ENCODE measurements around the gene PTPRK. TPM values are rescaled to one million over a fixed set of nuclear protein-coding genes. Genes with fewer than 3 reads are reported as not detected.

PTPRK gene
- total and polyA plus RNA-seq, 2 of the 13 experiments (the other 11 are each of a cell fraction or from before 2014, with no cell fraction given) = 43.6 to 98.3 TPM

DNA sequence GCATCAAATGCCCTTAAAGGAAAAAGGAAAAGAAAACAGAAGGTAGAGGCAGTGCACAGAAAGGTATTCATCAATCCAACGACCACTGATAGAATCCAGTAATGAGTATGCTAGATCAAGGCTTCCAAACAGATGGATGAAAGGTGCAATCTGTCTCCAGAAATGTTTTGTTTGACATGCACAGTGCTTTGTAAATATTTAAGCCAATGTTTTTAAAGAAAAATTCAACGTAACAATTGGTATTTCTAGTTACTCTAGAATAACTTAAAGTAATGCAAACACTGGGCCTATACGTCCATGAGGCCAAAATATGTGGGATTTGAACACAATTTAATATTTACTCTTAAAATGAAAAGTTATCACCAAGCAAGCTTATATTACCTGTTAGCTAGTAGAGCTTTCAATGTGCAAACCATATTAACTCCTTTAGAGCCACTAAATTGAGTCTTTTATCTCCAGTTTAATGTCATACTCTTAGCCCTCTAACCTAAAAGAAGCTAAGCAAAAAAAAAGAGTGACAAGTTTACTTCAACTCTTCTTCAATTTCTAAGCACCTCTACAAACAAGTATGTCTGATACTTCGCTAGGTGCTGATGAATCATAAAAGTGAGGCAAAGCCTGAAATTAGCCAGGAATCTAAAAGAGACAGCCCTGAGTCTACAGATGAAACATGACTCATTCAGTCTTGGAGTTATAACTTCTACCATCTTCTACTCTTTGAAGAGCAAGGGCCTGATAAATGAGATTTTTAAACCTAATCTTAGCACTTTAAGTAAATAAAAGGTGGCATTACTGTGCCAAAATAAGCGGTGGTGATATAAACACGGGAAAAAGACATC is 169.8 kb downstream of the PTPRK start (continued):
- TF ChIP-seq ZBTB3 (CRISPR knock-in tag; IDR thresholded peaks at IDR 0.05; ENCODE audit: borderline replicate concordance, low read depth) (0 out of 2 replicates have a peak, but pooled peaks have one; percentile 44), CREM (IDR thresholded peaks at IDR 0.05) (0 out of 2 replicates have a peak, but pooled peaks have one; percentile 30), CREM (CRISPR knock-in tag; IDR thresholded peaks at IDR 0.05) (no peak), FOXA3 (CRISPR knock-in tag; IDR thresholded peaks at IDR 0.05) (peak; percentile 43; the same call in 1 of the 2 replicates), DPF2 (CRISPR knock-in tag; IDR thresholded peaks at IDR 0.05; ENCODE audit: borderline replicate concordance, low read depth) (peak; percentile 54; the same call in 1 of the 2 replicates), ZSCAN29 (CRISPR knock-in tag; conservative IDR thresholded peaks at IDR 0.05) (0 out of 2 replicates have a peak, but pooled peaks have one; percentile 55), ZNF383 (CRISPR knock-in tag; IDR thresholded peaks at IDR 0.05; ENCODE audit: borderline replicate concordance) (0 out of 2 replicates have a peak, but pooled peaks have one; percentile 50), MIXL1 (CRISPR knock-in tag; IDR thresholded peaks at IDR 0.05) (0 out of 2 replicates have a peak, but pooled peaks have one; percentile 13), SAP130 (CRISPR knock-in tag; IDR thresholded peaks at IDR 0.05; ENCODE audit: low read depth) (0 out of 2 replicates have a peak, but pooled peaks have one; percentile 20), TARDBP (CRISPR knock-in tag; IDR thresholded peaks at IDR 0.05) (0 out of 2 replicates have a peak, but pooled peaks have one; percentile 32), CEBPG (CRISPR knock-in tag; IDR thresholded peaks at IDR 0.05) (peak; percentile 51), ELF4 (CRISPR knock-in tag; IDR thresholded peaks at IDR 0.05; ENCODE audit: borderline replicate concordance) (no peak), RFX1 (IDR thresholded peaks at IDR 0.05) (no peak)
- TF ChIP-seq, protein P1, sequence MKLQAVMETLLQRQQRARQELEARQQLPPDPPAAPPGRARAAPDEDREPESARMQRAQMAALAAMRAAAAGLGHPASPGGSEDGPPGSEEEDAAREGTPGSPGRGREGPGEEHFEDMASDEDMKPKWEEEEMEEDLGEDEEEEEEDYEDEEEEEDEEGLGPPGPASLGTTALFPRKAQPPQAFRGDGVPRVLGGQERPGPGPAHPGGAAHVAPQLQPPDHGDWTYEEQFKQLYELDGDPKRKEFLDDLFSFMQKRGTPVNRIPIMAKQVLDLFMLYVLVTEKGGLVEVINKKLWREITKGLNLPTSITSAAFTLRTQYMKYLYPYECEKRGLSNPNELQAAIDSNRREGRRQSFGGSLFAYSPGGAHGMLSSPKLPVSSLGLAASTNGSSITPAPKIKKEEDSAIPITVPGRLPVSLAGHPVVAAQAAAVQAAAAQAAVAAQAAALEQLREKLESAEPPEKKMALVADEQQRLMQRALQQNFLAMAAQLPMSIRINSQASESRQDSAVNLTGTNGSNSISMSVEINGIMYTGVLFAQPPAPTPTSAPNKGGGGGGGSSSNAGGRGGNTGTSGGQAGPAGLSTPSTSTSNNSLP (IDR thresholded peaks at IDR 0.05; ENCODE audit: low read depth, low read length) = peak; percentile 46; the same call in 1 of the 2 replicates
- TF ChIP-seq, protein P2, sequence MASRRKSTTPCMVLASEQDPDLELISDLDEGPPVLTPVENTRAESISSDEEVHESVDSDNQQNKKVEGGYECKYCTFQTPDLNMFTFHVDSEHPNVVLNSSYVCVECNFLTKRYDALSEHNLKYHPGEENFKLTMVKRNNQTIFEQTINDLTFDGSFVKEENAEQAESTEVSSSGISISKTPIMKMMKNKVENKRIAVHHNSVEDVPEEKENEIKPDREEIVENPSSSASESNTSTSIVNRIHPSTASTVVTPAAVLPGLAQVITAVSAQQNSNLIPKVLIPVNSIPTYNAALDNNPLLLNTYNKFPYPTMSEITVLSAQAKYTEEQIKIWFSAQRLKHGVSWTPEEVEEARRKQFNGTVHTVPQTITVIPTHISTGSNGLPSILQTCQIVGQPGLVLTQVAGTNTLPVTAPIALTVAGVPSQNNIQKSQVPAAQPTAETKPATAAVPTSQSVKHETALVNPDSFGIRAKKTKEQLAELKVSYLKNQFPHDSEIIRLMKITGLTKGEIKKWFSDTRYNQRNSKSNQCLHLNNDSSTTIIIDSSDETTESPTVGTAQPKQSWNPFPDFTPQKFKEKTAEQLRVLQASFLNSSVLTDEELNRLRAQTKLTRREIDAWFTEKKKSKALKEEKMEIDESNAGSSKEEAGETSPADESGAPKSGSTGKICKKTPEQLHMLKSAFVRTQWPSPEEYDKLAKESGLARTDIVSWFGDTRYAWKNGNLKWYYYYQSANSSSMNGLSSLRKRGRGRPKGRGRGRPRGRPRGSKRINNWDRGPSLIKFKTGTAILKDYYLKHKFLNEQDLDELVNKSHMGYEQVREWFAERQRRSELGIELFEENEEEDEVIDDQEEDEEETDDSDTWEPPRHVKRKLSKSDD (CRISPR knock-in tag; IDR thresholded peaks at IDR 0.05; ENCODE audit: low read depth) = no peak
- TF ChIP-seq, protein P3, sequence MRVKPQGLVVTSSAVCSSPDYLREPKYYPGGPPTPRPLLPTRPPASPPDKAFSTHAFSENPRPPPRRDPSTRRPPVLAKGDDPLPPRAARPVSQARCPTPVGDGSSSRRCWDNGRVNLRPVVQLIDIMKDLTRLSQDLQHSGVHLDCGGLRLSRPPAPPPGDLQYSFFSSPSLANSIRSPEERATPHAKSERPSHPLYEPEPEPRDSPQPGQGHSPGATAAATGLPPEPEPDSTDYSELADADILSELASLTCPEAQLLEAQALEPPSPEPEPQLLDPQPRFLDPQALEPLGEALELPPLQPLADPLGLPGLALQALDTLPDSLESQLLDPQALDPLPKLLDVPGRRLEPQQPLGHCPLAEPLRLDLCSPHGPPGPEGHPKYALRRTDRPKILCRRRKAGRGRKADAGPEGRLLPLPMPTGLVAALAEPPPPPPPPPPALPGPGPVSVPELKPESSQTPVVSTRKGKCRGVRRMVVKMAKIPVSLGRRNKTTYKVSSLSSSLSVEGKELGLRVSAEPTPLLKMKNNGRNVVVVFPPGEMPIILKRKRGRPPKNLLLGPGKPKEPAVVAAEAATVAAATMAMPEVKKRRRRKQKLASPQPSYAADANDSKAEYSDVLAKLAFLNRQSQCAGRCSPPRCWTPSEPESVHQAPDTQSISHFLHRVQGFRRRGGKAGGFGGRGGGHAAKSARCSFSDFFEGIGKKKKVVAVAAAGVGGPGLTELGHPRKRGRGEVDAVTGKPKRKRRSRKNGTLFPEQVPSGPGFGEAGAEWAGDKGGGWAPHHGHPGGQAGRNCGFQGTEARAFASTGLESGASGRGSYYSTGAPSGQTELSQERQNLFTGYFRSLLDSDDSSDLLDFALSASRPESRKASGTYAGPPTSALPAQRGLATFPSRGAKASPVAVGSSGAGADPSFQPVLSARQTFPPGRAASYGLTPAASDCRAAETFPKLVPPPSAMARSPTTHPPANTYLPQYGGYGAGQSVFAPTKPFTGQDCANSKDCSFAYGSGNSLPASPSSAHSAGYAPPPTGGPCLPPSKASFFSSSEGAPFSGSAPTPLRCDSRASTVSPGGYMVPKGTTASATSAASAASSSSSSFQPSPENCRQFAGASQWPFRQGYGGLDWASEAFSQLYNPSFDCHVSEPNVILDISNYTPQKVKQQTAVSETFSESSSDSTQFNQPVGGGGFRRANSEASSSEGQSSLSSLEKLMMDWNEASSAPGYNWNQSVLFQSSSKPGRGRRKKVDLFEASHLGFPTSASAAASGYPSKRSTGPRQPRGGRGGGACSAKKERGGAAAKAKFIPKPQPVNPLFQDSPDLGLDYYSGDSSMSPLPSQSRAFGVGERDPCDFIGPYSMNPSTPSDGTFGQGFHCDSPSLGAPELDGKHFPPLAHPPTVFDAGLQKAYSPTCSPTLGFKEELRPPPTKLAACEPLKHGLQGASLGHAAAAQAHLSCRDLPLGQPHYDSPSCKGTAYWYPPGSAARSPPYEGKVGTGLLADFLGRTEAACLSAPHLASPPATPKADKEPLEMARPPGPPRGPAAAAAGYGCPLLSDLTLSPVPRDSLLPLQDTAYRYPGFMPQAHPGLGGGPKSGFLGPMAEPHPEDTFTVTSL (CRISPR knock-in tag; IDR thresholded peaks at IDR 0.05; ENCODE audit: borderline replicate concordance) = peak; percentile 61; the same call in 1 of the 2 replicates
- TF ChIP-seq, protein P4, sequence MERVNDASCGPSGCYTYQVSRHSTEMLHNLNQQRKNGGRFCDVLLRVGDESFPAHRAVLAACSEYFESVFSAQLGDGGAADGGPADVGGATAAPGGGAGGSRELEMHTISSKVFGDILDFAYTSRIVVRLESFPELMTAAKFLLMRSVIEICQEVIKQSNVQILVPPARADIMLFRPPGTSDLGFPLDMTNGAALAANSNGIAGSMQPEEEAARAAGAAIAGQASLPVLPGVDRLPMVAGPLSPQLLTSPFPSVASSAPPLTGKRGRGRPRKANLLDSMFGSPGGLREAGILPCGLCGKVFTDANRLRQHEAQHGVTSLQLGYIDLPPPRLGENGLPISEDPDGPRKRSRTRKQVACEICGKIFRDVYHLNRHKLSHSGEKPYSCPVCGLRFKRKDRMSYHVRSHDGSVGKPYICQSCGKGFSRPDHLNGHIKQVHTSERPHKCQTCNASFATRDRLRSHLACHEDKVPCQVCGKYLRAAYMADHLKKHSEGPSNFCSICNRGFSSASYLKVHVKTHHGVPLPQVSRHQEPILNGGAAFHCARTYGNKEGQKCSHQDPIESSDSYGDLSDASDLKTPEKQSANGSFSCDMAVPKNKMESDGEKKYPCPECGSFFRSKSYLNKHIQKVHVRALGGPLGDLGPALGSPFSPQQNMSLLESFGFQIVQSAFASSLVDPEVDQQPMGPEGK (CRISPR knock-in tag; IDR thresholded peaks at IDR 0.05) = no peak

All from HepG2 (cell line).